Esophagus muscularis mucosa (tissue), 3 donors: ENCODE results near the gene TRAPPC10.

ENCODE experiments used
- EP300 ChIP-seq: sonication (generic); formaldehyde crosslinking; IDR thresholded peaks from one replicate; pipeline ENCODE4 v1.6.1; 2017; ENCODE audit warnings: antibody characterized with exemption
- TF ChIP-seq, protein P1 (sequence below), 3 experiments: fragments of 200-600 bp in 2 of 3; fragments of 450-650 bp in 1 of 3; sonication (generic) in 2 of 3; IDR thresholded peaks; one replicate each; pipeline ENCODE4 v1.5.1; 2017 to 2019; ENCODE audit warnings: antibody characterized with exemption in 3 of 3, mild to moderate bottlenecking in 2 of 3, moderate library complexity in 1 of 3

DNA sequence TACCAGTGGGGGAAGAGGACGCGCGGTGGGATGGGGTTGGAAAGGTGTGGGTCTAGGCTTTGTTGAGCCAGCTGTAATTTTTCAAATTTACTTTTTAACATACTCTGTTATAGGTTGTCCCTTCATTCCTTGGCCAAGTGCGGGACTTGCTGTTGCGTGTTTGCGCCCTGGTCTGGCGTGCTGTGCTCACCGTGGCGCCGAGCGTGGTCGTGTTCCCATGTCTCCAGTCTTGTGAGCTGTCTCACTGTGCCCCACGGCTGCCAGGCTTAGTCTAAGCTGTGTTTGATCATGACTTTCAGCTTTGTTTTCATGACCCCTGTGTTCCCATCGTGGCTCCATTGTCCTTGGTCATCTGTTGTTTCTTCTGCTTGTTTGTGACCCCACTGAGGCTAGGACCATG lies 26.0 kb downstream of the TRAPPC10 start:
- TF ChIP-seq, protein P1, sequence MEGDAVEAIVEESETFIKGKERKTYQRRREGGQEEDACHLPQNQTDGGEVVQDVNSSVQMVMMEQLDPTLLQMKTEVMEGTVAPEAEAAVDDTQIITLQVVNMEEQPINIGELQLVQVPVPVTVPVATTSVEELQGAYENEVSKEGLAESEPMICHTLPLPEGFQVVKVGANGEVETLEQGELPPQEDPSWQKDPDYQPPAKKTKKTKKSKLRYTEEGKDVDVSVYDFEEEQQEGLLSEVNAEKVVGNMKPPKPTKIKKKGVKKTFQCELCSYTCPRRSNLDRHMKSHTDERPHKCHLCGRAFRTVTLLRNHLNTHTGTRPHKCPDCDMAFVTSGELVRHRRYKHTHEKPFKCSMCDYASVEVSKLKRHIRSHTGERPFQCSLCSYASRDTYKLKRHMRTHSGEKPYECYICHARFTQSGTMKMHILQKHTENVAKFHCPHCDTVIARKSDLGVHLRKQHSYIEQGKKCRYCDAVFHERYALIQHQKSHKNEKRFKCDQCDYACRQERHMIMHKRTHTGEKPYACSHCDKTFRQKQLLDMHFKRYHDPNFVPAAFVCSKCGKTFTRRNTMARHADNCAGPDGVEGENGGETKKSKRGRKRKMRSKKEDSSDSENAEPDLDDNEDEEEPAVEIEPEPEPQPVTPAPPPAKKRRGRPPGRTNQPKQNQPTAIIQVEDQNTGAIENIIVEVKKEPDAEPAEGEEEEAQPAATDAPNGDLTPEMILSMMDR (IDR thresholded peaks at IDR 0.05): no peak
- no peak for TF ChIP-seq EP300
